Measurements from ENCODE around the gene ST7.

GRCh38 chr7:117011419-117012260 lies 58.3 kb downstream of the ST7 start:
- TF ChIP-seq FOXA1 (IDR thresholded peaks at IDR 0.05) = no peak
- TF ChIP-seq SP1 (IDR thresholded peaks at IDR 0.05) = no peak
- no peak for TF ChIP-seq CTBP1 (IDR thresholded peaks at IDR 0.05; ENCODE audit: borderline replicate concordance)
- TF ChIP-seq BHLHE40 (IDR thresholded peaks at IDR 0.05; ENCODE audit: borderline replicate concordance) = no peak
- no peak for TF ChIP-seq TARDBP (IDR thresholded peaks at IDR 0.05)
- TF ChIP-seq FOXM1 (IDR thresholded peaks at IDR 0.05; ENCODE audit: borderline replicate concordance) = no peak
- no peak for TF ChIP-seq PKNOX1 (IDR thresholded peaks at IDR 0.05)
- no peak for TF ChIP-seq ARNT (IDR thresholded peaks at IDR 0.05)
- no peak for TF ChIP-seq NFRKB (IDR thresholded peaks at IDR 0.05)
- no peak for TF ChIP-seq ZNF384 (IDR thresholded peaks at IDR 0.05)
- no peak for TF ChIP-seq L3MBTL2 (conservative IDR thresholded peaks at IDR 0.05)
- no peak for TF ChIP-seq HDGF (IDR thresholded peaks at IDR 0.05; ENCODE audit: borderline replicate concordance)
- TF ChIP-seq SUZ12 (IDR thresholded peaks at IDR 0.05) = no peak
- no peak for TF ChIP-seq FOXK2 (IDR thresholded peaks at IDR 0.05)

All from HEK293T (cell line).